ENCODE results near the gene CRIP3.

DNA sequence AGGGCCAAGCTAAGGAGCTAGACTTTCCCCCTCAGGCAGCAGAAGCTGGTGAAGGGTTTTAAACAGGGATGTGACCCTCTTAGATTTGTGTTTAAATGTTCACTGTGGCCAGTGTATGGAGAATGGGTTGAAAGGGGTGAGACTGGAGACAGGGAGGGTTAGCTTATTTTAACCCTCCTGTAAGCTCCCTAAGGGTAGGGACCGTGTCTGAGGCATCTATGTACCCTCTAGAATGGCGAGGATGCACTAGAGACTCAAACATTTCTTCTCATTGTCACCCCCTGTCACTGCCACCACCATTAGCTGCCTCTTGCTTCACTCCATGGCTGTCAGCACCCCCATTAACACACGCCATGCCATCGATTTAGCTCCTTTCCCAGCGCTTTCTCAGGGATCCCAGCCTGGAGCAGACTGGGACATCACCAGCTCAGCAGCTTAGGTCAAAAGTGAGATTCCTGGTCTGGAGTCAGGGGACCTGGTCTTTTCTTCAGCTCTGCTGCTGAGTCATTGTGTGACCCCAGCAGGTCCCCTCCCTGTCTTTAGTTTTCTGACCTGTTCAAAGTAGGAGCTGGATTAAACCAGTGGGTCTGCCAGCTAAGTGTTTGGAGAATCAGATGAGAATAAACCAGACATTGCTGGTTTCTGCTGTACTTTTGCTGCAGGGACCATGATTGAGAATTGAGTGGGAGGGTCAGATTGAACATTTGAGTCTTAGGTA is 11.7 kb downstream of the CRIP3 start:
- TF ChIP-seq, protein P1, sequence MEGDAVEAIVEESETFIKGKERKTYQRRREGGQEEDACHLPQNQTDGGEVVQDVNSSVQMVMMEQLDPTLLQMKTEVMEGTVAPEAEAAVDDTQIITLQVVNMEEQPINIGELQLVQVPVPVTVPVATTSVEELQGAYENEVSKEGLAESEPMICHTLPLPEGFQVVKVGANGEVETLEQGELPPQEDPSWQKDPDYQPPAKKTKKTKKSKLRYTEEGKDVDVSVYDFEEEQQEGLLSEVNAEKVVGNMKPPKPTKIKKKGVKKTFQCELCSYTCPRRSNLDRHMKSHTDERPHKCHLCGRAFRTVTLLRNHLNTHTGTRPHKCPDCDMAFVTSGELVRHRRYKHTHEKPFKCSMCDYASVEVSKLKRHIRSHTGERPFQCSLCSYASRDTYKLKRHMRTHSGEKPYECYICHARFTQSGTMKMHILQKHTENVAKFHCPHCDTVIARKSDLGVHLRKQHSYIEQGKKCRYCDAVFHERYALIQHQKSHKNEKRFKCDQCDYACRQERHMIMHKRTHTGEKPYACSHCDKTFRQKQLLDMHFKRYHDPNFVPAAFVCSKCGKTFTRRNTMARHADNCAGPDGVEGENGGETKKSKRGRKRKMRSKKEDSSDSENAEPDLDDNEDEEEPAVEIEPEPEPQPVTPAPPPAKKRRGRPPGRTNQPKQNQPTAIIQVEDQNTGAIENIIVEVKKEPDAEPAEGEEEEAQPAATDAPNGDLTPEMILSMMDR (IDR thresholded peaks at IDR 0.05), result no peak
- TF ChIP-seq POLR2A (IDR thresholded peaks at IDR 0.05), result no peak
